ENCODE measurements around the gene WDR74.
A peak's percentile ranks its signal among the peaks of the same experiment; 100 is the strongest.

The WDR74 gene

GRCh38 chr11:62801071-62801470, 38.3 kb downstream of the WDR74 start:
- no peak for DNase-seq

- DNase-seq, result no peak
These were observed 39.9 kb downstream of the WDR74 start for GRCh38 chr11:62799486-62799885.

GRCh38 chr11:62796281-62796680, 43.1 kb downstream of the WDR74 start:
- no peak for DNase-seq

- DNase-seq, result no peak
These were observed 45.1 kb downstream of the WDR74 start for GRCh38 chr11:62794201-62794775.

- DNase-seq, result peak in 3 of 56 donors; percentile 31 to 48 (median 47)
These were observed 47.2 kb downstream of the WDR74 start for GRCh38 chr11:62792202-62792575.

GRCh38 chr11:62791501-62792201, 47.7 kb downstream of the WDR74 start, which contains the start of gene TMEM223:
TSS of gene TMEM223 (minus strand) at chr11:62792006. CDS start at chr11:62791994, 12 bp downstream.
- peak in 55 of 56 donors; percentile 15 to 92 (median 77) for DNase-seq

- peak in 8 of 56 donors; percentile 4 to 45 (median 22) for DNase-seq
These were observed 49.8 kb downstream of the WDR74 start for GRCh38 chr11:62789576-62789975.

- no peak for DNase-seq
These were observed 50.4 kb downstream of the WDR74 start for GRCh38 chr11:62788991-62789390.

GRCh38 chr11:62787005-62787759, 52.2 kb downstream of the WDR74 start, which contains the start of gene TMEM179B:
TSS of gene TMEM179B (plus strand) at chr11:62787402. CDS start at chr11:62787432, 30 bp downstream.
- peak; percentile 72 to 99 (median 94) for DNase-seq

- peak in 55 of 56 donors; percentile 18 to 88 (median 67) for DNase-seq
These were observed 52.9 kb downstream of the WDR74 start for GRCh38 chr11:62786318-62787004.
